Activated CD4-positive, alpha-beta memory T cell treated with anti-CD3 and anti-CD28 coated beads for 36 hours (primary cell): ENCODE measurements around the gene NEURL1. TPM values are rescaled to one million over a fixed set of nuclear protein-coding genes. Genes with fewer than 3 reads are reported as not detected.

Experiments
- CTCF ChIA-PET: fragments of 350-600 bp; sonication (Branson Sonifier 250); formaldehyde crosslinking; loops from one replicate; lab custom pipeline; 2021; ENCODE audit warnings: antibody characterized with exemption, inconsistent platforms; lab: Charles Lee
- POLR2A ChIA-PET: fragments of 350-600 bp; sonication (Branson Sonifier 250); formaldehyde crosslinking; loops from one replicate; lab custom pipeline; 2021; ENCODE audit warnings: antibody characterized with exemption; lab: Charles Lee
- DNase-seq: peaks from one replicate; pipeline ENCODE4 v3.0.0-alpha.2; 2020
- H3K27ac Mint-ChIP-seq: one replicate; pipeline ENCODE4 v1.8.0; 2021; ENCODE audit warnings: mixed read lengths
- H3K27me3 Mint-ChIP-seq: one replicate; pipeline ENCODE4 v1.8.0; 2021; ENCODE audit warnings: mixed read lengths
- H3K36me3 Mint-ChIP-seq: one replicate; pipeline ENCODE4 v1.8.0; 2021; ENCODE audit warnings: mixed read lengths
- H3K4me1 Mint-ChIP-seq: one replicate; pipeline ENCODE4 v1.8.0; 2021; ENCODE audit warnings: low read depth, mixed read lengths
- H3K4me3 Mint-ChIP-seq: one replicate; pipeline ENCODE4 v1.8.0; 2021; ENCODE audit warnings: mild to moderate bottlenecking, mixed read lengths
- H3K9me3 Mint-ChIP-seq: one replicate; pipeline ENCODE4 v1.8.0; 2021; ENCODE audit warnings: mixed read lengths
- intact Hi-C: fragments of 100-400 bp; cut with micrococcal nuclease; formaldehyde crosslinking; loops from one replicate; pipeline ENCODE4 v1.15.1; 2023
- total RNA-seq, 2 experiments: library from RNA; stranded (reverse); gene quantifications; one replicate each; pipeline ENCODE4 v1.2.3, GENCODE V29; 2021

The NEURL1 gene
- total RNA-seq, 2 experiments from 2014 or later = 1.8 to 2.4 TPM

- Mint-ChIP-seq H3K4me3 (no peak overlapping the region), H3K9me3 (no peaks in the 10 kb centered on the region), H3K36me3 (no peaks in the 10 kb centered on the region), H3K27me3 (peaks cover 10% of the 10 kb centered on the region), H3K4me1 (peaks cover 16% of the 10 kb centered on the region), H3K27ac (no peak overlapping the region)
- ChIA-PET POLR2A (no interaction called here), CTCF (interaction anchor here (0.7 to 2.1 kb wide), 4 partner anchors 10 to 40 kb away, joined by 3 to 12 read pairs (median 6); no protein-coding TSS in a partner anchor)
- intact Hi-C loops = no loop called here
- no peak for DNase-seq
Measured at GRCh38 chr10:103552856-103553742, 59.6 kb downstream of the NEURL1 start.

- POLR2A ChIA-PET = no interaction called here
- peak overlapping the region; percentile 62 for H3K4me3 Mint-ChIP-seq
Measured at GRCh38 chr10:103553743-103554487, 60.4 kb downstream of the NEURL1 start.

GRCh38 chr10:103554488-103555324 lies 61.2 kb downstream of the NEURL1 start:
- Mint-ChIP-seq H3K27ac (no peak overlapping the region), H3K9me3 (no peaks in the 10 kb centered on the region), H3K36me3 (no peaks in the 10 kb centered on the region), H3K4me3 (peak overlapping the region; percentile 62), H3K4me1 (peaks cover 16% of the 10 kb centered on the region), H3K27me3 (peaks cover 18% of the 10 kb centered on the region)
- DNase-seq = peak; percentile 58
- POLR2A ChIA-PET = no interaction called here
- CTCF ChIA-PET = interaction anchor here (2.1 to 2.2 kb wide), 2 partner anchors 10 kb away, joined by 6 to 12 read pairs; no protein-coding TSS in a partner anchor
- intact Hi-C loops = no loop called here

More at GRCh38 chr10:103553743-103554487, 60.4 kb downstream of the NEURL1 start:
- intact Hi-C loops = no loop called here
- Mint-ChIP-seq H3K36me3 (no peaks in the 10 kb centered on the region), H3K27ac (peak overlapping the region; percentile 60), H3K9me3 (no peaks in the 10 kb centered on the region), H3K4me1 (peaks cover 16% of the 10 kb centered on the region), H3K27me3 (peaks cover 14% of the 10 kb centered on the region)
- peak; percentile 77 for DNase-seq
- CTCF ChIA-PET = interaction anchor here (0.7 to 2.1 kb wide), 3 partner anchors 10 to 13 kb away, joined by 3 to 12 read pairs (median 8); no protein-coding TSS in a partner anchor

GRCh38 chr10:103555325-103555649 lies 61.8 kb downstream of the NEURL1 start:
- DNase-seq = no peak
- ChIA-PET CTCF (interaction anchor here (0.7 to 2.2 kb wide), 2 partner anchors 8 to 10 kb away, joined by 3 to 6 read pairs; no protein-coding TSS in a partner anchor), POLR2A (no interaction called here)
- intact Hi-C loops = no loop called here
- Mint-ChIP-seq H3K9me3 (no peaks in the 10 kb centered on the region), H3K4me3 (peak overlapping the region; percentile 25), H3K4me1 (peaks cover 16% of the 10 kb centered on the region), H3K36me3 (no peaks in the 10 kb centered on the region), H3K27me3 (peaks cover 20% of the 10 kb centered on the region), H3K27ac (no peak overlapping the region)

- intact Hi-C loops = no loop called here
- H3K9me3 Mint-ChIP-seq = no peaks in the 10 kb centered on the region
- H3K4me1 Mint-ChIP-seq = peaks cover 16% of the 10 kb centered on the region
- H3K27ac Mint-ChIP-seq = no peak overlapping the region
- ChIA-PET POLR2A (no interaction called here), CTCF (interaction anchor here (0.7 to 2.2 kb wide), 2 partner anchors 8 to 9 kb away, joined by 3 to 6 read pairs; no protein-coding TSS in a partner anchor)
- peaks cover 20% of the 10 kb centered on the region for H3K27me3 Mint-ChIP-seq
- H3K36me3 Mint-ChIP-seq = no peaks in the 10 kb centered on the region
- H3K4me3 Mint-ChIP-seq = peak overlapping the region; percentile 25
- no peak for DNase-seq
Measured at GRCh38 chr10:103555712-103556111, 62.2 kb downstream of the NEURL1 start.

- POLR2A ChIA-PET = no interaction called here
- no peaks in the 10 kb centered on the region for H3K9me3 Mint-ChIP-seq
- DNase-seq = no peak
- no peak overlapping the region for H3K4me3 Mint-ChIP-seq
- CTCF ChIA-PET = interaction anchor here (1.1 to 2.2 kb wide), 2 partner anchors 8 to 168 kb away, joined by 4 to 6 read pairs; no protein-coding TSS in a partner anchor
- peaks cover 20% of the 10 kb centered on the region for H3K27me3 Mint-ChIP-seq
- no peak overlapping the region for H3K27ac Mint-ChIP-seq
- peaks cover 16% of the 10 kb centered on the region for H3K4me1 Mint-ChIP-seq
- intact Hi-C loops = no loop called here
- no peaks in the 10 kb centered on the region for H3K36me3 Mint-ChIP-seq
Measured at GRCh38 chr10:103556383-103557007, 63.0 kb downstream of the NEURL1 start.

GRCh38 chr10:103557455-103557854 lies 64.0 kb downstream of the NEURL1 start:
- Mint-ChIP-seq H3K36me3 (no peaks in the 10 kb centered on the region), H3K9me3 (no peaks in the 10 kb centered on the region), H3K4me1 (peaks cover 16% of the 10 kb centered on the region), H3K4me3 (no peak overlapping the region), H3K27me3 (peaks cover 20% of the 10 kb centered on the region), H3K27ac (no peak overlapping the region)
- no peak for DNase-seq
- CTCF ChIA-PET = interaction anchor here (1.1 to 1.5 kb wide), 2 partner anchors 9 to 169 kb away, joined by 4 to 6 read pairs; no protein-coding TSS in a partner anchor
- intact Hi-C loops = no loop called here
- POLR2A ChIA-PET = no interaction called here

- no peak overlapping the region for H3K27ac Mint-ChIP-seq
- intact Hi-C loops = no loop called here
- ChIA-PET POLR2A (no interaction called here), CTCF (no interaction called here)
- H3K27me3 Mint-ChIP-seq = peaks cover 20% of the 10 kb centered on the region
- H3K4me1 Mint-ChIP-seq = peaks cover 10% of the 10 kb centered on the region
- no peak overlapping the region for H3K4me3 Mint-ChIP-seq
- H3K36me3 Mint-ChIP-seq = no peaks in the 10 kb centered on the region
- DNase-seq = no peak
- H3K9me3 Mint-ChIP-seq = no peaks in the 10 kb centered on the region
Measured at GRCh38 chr10:103558911-103559310, 65.4 kb downstream of the NEURL1 start.

- H3K36me3 Mint-ChIP-seq = no peaks in the 10 kb centered on the region
- CTCF ChIA-PET = no interaction called here
Measured at GRCh38 chr10:103559776-103560175, 66.3 kb downstream of the NEURL1 start.

GRCh38 chr10:103560886-103561285 lies 67.4 kb downstream of the NEURL1 start:
- ChIA-PET POLR2A (no interaction called here), CTCF (interaction anchor here (0.6 to 1.1 kb wide), 2 partner anchors 18 to 341 kb away, joined by 3 to 4 read pairs; no protein-coding TSS in a partner anchor)
- no peaks in the 10 kb centered on the region for H3K36me3 Mint-ChIP-seq
- H3K4me3 Mint-ChIP-seq = no peak overlapping the region
- intact Hi-C loops = no loop called here
- H3K27me3 Mint-ChIP-seq = peaks cover 13% of the 10 kb centered on the region
- no peaks in the 10 kb centered on the region for H3K4me1 Mint-ChIP-seq
- H3K27ac Mint-ChIP-seq = no peak overlapping the region
- H3K9me3 Mint-ChIP-seq = no peaks in the 10 kb centered on the region
- no peak for DNase-seq

More at GRCh38 chr10:103559776-103560175, 66.3 kb downstream of the NEURL1 start:
- Mint-ChIP-seq H3K27ac (no peak overlapping the region), H3K4me3 (no peak overlapping the region), H3K4me1 (peaks cover 1% of the 10 kb centered on the region), H3K27me3 (peaks cover 13% of the 10 kb centered on the region), H3K9me3 (no peaks in the 10 kb centered on the region)
- POLR2A ChIA-PET = no interaction called here
- intact Hi-C loops = no loop called here
- no peak for DNase-seq

GRCh38 chr10:103562383-103562782 lies 68.9 kb downstream of the NEURL1 start:
- H3K9me3 Mint-ChIP-seq = no peaks in the 10 kb centered on the region
- ChIA-PET CTCF (no interaction called here), POLR2A (no interaction called here)
- no peak overlapping the region for H3K27ac Mint-ChIP-seq
- no peak for DNase-seq
- no peak overlapping the region for H3K4me3 Mint-ChIP-seq
- H3K4me1 Mint-ChIP-seq = no peaks in the 10 kb centered on the region
- H3K36me3 Mint-ChIP-seq = no peaks in the 10 kb centered on the region
- intact Hi-C loops = no loop called here
- H3K27me3 Mint-ChIP-seq = peaks cover 13% of the 10 kb centered on the region
